SJSA1 (cell line): Measurements from ENCODE around the gene ZFPM1. TPM values are rescaled to one million over a fixed set of nuclear protein-coding genes. Genes with fewer than 3 reads are reported as not detected.

Experiments used
- DNase-seq, 2 experiments: peaks; one replicate each; pipeline ENCODE4 v3.0.0-alpha.2; 2015 to 2020; ENCODE audit warnings: low spot score in 2 of 2, low read depth in 1 of 2
- H3K27ac ChIP-seq: fragments of 250-450 bp; sonication (Bioruptor Pico); 2 replicates; pipeline ENCODE4 v1.5.1; 2020; ENCODE audit warnings: mild to moderate bottlenecking, moderate library complexity
- H3K27me3 ChIP-seq: fragments of 250-450 bp; sonication (Bioruptor Pico); replicated peaks from 2 replicates; pipeline ENCODE4 v1.5.1; 2020; ENCODE audit warnings: mild to moderate bottlenecking, moderate library complexity
- H3K36me3 ChIP-seq: fragments of 250-450 bp; sonication (Bioruptor Pico); 2 replicates; pipeline ENCODE4 v1.5.1; 2020; ENCODE audit warnings: mild to moderate bottlenecking
- H3K4me1 ChIP-seq: fragments of 250-450 bp; sonication (Bioruptor Pico); replicated peaks from 2 replicates; pipeline ENCODE4 v1.6.1; 2021; ENCODE audit warnings: mild to moderate bottlenecking
- H3K4me3 ChIP-seq: fragments of 250-450 bp; sonication (Bioruptor Pico); 2 replicates; pipeline ENCODE4 v1.5.1; 2020; ENCODE audit warnings: mild to moderate bottlenecking
- H3K9me3 ChIP-seq: fragments of 250-450 bp; sonication (Bioruptor Pico); replicated peaks from 2 replicates; pipeline ENCODE4 v1.5.1; 2020; ENCODE audit warnings: mild to moderate bottlenecking
- total RNA-seq: library from RNA; depleted of rRNA; stranded (reverse); fragments of >200 nt; shearing (Covaris generic); gene quantifications from 2 replicates; pipeline ENCODE4 v1.2.3, GENCODE V29; 2014

The ZFPM1 gene
- total RNA-seq, 1 experiment from 2014 or later, result 0.92 TPM

DNA sequence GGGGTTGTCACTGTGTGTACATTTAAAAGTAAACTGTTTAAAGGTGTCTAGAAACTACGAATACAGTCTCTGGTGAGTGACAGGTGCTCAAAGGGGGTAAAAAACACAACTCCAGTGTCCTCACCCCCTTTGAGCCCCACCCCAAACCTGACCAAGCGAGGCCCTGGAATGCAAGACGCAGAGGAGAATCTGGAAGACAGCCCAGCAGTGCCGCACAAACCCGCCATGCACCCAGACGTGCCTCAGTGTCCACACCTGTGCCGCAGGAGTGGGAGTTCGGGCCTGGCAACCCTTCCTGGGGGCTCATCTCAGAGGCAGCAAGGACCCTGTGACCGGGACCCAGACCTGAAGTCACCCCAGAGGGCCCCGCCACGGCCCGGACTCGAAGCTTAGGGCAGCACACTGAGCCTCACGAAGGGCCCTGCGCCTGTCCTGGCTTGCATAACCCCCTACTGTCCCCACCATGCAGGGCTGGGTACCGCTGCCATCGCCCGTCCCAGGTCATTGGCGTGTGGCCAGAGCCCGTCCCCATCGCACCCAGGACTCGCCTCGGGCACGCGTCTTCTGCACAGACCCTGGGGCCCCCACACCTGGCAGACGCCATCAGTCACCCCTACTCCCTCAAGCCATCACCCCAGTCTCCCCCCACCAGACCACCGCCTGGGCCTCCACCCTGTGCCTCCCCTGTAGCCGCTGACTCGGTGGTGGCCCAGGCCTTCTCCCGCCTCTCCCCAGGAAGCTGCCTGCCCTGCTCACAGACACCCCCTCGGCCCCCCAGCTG is 84.1 kb downstream of the ZFPM1 start:
- Histone ChIP-seq H3K4me3 (no peak overlapping the region), H3K4me1 (no peaks in the 10 kb centered on the region), H3K36me3 (no peaks in the 10 kb centered on the region), H3K9me3 (peaks cover 2% of the 10 kb centered on the region; the same call in 1 of the 2 replicates), H3K27ac (no peak overlapping the region), H3K27me3 (peaks cover 26% of the 10 kb centered on the region)
- no peak for DNase-seq

DNA sequence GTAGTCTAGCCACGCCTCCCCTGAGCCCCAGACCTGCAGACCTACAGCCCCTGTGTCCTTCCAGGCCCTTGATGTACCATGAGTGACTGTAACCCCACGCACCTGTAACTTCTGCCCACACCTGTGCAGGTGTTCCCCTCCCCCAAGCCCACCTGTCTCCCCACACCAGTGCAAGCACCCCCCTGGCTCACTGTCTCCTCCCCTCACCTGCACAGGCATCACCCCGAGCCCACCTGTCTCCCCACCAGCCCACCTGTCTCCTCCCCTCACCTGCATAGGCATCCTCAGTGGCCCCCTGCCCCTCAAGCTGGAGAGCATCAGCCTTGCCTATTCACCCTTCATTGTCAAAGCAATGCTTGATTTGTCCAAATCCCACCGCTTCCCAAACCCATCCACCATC is 84.8 kb downstream of the ZFPM1 start:
- Histone ChIP-seq H3K9me3 (peaks cover 9% of the 10 kb centered on the region), H3K27me3 (peaks cover 26% of the 10 kb centered on the region), H3K27ac (no peak overlapping the region), H3K4me3 (no peak overlapping the region), H3K4me1 (no peaks in the 10 kb centered on the region), H3K36me3 (no peaks in the 10 kb centered on the region)
- no peak for DNase-seq

DNA sequence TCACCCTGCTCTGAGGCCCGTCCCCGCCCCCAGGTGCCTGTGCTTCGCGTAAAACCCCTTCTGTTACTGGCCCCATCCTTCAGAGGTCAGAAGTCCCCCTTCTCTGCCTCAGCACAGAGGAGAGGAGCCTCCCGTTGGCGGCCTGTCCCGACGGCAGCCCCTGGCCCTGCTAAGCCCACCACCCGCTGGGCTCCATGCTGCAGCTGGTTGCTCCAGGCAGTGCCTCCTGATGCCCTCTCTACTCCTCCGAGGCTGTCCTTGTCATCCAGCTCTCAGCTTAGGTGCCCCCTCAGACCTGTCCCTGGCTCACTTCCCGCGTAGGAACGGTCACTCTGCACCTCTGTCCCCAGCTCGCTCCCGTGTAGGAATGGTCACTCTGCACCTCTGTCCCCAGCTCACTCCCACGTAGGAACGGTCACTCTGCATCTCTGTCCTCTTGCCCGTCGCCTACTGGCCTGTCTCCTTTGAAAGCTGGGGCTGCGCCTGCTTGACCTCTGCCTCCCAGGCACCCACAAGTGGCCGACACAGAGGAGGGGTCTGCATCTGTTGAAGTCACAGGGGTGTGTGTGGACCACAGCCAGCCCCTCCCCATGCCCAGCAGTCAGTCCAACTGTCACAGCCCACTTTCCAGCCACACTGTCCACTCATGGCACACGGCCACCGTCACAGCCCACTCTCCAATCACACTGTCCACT is 85.4 kb downstream of the ZFPM1 start:
- H3K4me3 ChIP-seq, result no peak overlapping the region
- no peaks in the 10 kb centered on the region for H3K36me3 ChIP-seq
- no peak overlapping the region for H3K27ac ChIP-seq
- H3K4me1 ChIP-seq, result no peaks in the 10 kb centered on the region
- peaks cover 26% of the 10 kb centered on the region for H3K27me3 ChIP-seq
- no peak for DNase-seq
- H3K9me3 ChIP-seq, result peaks cover 16% of the 10 kb centered on the region

DNA sequence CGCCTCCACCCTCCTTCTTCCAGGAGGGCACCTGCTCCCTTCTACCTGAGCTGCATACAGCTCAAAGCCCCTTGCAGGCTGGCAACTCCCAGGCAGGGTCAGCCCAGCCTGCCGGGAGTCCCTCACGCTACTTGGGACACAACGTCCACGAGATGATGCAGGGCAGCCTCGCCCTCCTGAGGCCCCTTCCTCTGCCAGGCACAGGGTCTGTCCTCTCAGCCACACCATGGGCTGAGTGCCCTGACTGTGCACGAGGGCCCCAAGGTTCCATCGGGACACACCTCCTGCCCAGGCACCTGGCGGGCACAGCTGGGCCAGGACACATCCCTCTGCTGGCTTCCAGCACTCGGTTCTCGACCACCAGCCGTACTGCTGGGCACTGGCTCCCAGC is 86.2 kb downstream of the ZFPM1 start:
- Histone ChIP-seq H3K27me3 (peaks cover 26% of the 10 kb centered on the region), H3K4me1 (no peaks in the 10 kb centered on the region), H3K4me3 (no peak overlapping the region), H3K9me3 (peaks cover 20% of the 10 kb centered on the region), H3K27ac (no peak overlapping the region), H3K36me3 (no peaks in the 10 kb centered on the region)
- DNase-seq, result no peak

DNA sequence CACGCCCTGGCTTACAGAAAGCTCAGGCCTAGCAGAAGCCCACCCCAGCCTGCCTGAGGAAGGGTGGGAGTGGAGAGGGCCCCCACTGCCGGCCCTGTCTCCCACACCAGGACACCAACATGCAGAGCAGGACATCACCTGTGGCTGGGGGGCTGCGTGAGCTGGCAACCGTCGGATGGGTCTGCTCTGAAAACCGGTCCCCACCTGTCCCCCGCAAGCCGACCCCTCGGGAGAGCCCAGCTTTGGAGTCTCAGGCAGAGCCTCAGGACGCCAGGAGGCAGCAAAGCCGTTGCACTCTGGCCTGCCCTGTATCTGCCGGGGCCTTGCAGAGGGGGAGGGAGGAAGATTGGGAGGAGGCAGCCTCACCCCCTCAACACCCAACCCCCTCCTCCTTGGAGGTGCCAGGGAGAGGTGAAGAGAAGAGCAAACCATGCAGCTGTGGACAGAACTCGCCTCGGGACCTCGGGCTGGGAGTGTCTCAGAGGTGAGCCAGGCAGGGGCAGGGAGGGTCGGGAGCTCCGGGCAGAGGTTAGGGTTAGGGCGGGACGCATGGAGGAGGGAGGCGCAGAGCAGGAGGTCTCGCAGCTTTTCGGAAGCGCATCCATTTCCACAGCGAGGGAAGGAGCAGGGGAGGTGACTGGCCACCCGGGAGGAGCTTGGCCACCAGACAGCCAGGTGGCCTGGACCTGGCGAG is 86.7 kb downstream of the ZFPM1 start:
- H3K27me3 ChIP-seq, result peaks cover 26% of the 10 kb centered on the region
- H3K27ac ChIP-seq, result no peak overlapping the region

DNA sequence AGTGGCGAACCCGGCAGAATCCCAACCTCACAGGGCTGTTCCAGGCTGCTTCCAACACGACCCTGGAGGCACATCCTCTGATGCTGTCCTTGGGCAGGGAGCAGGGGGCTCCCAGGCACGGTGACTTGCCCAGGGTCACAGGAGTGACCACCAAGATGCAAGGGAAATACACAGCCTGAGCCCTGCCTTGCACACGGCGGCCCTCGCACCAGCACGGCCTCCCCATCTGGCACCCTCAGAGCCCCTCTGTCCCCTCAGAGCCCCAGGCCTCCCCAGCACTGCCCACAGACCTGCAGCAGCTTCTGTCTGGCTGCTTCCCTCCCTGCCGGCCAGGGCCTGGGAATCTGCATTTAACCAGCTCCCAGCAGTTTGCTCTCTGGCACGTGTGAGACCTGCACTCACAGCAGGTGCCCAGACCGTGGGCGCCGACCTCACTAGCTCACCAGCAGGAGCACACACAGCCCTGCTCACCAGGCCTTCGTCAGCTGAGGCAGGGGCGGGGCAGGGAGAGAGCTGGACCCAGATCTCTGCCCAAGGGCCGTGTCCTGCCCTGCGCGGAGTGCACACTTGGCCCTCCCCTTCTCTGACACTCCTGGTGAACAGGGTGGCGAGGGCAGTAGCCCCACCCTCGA is 87.4 kb downstream of the ZFPM1 start:
- Histone ChIP-seq H3K4me3 (no peak overlapping the region), H3K36me3 (no peaks in the 10 kb centered on the region), H3K27ac (no peak overlapping the region), H3K9me3 (peaks cover 20% of the 10 kb centered on the region), H3K27me3 (peaks cover 26% of the 10 kb centered on the region), H3K4me1 (no peaks in the 10 kb centered on the region)
- no peak for DNase-seq

More for the DNA sequence above, 86.7 kb downstream of the ZFPM1 start:
- no peak for DNase-seq
- Histone ChIP-seq H3K4me3 (no peak overlapping the region), H3K9me3 (peaks cover 20% of the 10 kb centered on the region), H3K36me3 (no peaks in the 10 kb centered on the region), H3K4me1 (no peaks in the 10 kb centered on the region)

DNA sequence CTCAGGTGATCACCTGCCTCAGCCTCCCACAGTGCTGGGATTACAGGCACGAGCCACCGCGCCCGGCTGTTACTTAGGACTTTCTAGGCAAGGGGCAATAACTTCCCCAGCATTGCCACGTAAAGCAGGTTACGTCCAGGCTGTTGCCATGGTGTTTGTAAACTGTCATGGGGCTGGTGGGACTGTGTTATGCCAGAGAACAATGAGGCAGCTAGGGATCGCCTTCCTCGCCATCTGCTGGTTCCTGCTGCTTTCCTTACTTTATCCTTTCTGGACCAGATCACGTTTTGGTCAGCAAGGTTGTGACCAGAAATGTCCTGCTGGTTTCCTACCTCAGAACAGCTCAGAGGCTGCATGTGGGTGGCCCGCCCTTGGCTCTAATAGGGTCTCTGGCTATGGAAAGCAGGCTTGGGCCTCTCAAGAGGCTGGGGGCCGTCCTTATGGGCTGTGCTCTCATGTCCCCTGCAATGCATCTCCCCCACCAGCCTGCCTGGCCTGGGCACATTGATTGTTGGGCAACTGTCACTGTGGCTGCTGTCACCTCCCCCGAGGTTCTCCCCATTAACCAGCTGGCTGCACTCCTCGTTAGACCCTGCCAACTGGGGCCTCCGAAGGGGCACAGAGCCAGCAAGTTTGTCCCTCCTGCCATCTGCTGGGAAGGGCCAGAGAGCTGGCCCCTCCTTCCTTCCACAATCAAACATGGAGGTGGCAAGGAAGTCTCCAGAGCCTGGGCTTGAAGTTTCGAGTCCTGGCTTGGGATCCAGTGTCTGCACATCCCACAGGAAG is 88.9 kb downstream of the ZFPM1 start:
- H3K9me3 ChIP-seq, result peaks cover 20% of the 10 kb centered on the region
- H3K27ac ChIP-seq, result no peak overlapping the region
- H3K4me3 ChIP-seq, result no peak overlapping the region
- H3K27me3 ChIP-seq, result peaks cover 32% of the 10 kb centered on the region
- no peaks in the 10 kb centered on the region for H3K4me1 ChIP-seq
- H3K36me3 ChIP-seq, result no peaks in the 10 kb centered on the region
- no peak for DNase-seq

DNA sequence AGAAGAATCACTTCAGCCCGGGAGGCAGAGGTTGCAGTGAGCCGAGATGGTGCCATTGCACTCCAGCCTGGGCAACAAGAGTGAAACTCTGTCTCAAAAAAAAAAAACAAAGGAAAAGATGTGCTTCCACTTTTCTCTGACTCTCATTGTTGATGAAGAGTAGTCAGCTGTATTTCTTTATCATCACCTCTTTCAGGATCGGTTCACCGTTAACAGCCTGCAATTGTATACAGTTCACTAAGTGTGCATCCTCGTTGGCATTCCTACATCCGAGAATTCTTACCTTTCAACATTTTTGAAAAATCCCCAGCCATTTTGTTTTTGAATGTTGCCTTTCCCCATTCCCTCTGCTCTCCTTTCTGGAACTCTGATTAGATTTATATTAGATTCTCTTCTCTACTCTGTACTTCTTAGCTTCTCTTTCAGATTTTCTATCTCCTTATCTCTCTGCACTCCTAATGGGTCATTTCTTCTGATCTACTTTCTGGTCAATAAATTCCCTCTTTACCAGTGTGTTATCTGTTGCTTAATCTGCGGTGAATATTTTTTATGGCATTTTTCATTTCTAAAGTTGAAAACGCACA is 90.2 kb downstream of the ZFPM1 start:
- H3K36me3 ChIP-seq, result no peaks in the 10 kb centered on the region
- no peak overlapping the region for H3K27ac ChIP-seq
- DNase-seq, result no peak
- peaks cover 29% of the 10 kb centered on the region for H3K27me3 ChIP-seq
- no peak overlapping the region for H3K4me3 ChIP-seq
- H3K9me3 ChIP-seq, result peaks cover 20% of the 10 kb centered on the region
- H3K4me1 ChIP-seq, result no peaks in the 10 kb centered on the region

DNA sequence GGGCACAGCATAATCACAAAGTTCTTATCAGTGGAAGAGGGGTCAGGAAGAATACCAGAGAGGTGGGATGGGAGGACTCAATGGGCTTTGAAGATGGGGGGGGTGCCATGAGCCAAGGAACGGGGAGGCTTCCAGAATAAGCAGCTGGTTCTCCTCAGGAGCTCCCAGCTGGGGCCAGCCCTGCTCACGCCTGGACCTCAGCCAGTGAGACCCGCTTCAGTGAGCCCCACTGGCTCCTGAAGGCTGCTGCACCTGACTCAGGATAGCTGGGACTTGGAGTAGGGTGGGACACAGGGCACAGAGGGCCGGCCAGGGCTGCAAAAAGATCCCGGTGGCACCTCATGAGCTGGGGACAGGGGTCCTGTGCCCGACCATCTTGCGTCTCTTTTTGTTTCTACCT is 92.7 kb downstream of the ZFPM1 start:
- Histone ChIP-seq H3K9me3 (peaks cover 20% of the 10 kb centered on the region), H3K4me3 (no peak overlapping the region), H3K36me3 (no peaks in the 10 kb centered on the region), H3K4me1 (no peaks in the 10 kb centered on the region), H3K27me3 (peaks cover 17% of the 10 kb centered on the region), H3K27ac (no peak overlapping the region)
- no peak for DNase-seq

DNA sequence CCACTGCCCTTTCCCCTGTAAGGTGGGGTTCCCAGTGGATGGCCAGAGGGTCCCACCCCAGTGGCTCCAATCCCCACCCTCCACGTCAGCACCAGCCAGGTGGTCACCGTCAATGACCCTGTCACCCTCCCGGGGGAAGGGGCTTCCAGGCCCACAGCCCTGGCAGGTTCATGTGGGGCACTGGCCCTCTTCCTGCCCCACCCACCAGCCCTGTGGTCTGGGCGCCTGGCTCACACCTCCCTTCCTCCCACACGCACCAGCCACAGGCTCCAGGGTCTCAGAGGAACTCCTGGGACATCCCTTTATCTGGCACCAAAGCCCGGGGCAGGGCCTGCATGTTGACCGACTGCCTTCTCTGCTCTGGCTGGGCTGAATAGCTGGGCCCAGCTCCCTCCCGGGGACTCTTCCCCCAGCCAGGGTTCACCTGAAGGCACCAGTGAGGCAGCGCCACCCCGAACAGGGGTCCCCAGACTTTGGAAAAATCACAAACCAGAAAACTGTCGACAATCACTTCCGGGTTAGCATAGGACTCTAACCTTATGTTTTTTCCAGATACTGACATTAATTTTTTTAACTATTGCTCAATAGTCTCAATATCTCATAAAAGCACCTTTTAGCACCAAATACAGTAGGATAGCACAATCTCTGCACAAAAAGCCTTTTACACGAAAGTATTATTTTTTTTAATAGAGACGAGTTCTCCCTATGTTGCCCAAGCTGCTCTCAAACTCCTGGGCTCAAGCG is 95.2 kb downstream of the ZFPM1 start:
- H3K4me1 ChIP-seq, result no peaks in the 10 kb centered on the region
- peaks cover 14% of the 10 kb centered on the region for H3K27me3 ChIP-seq
- no peaks in the 10 kb centered on the region for H3K36me3 ChIP-seq
- H3K9me3 ChIP-seq, result peaks cover 6% of the 10 kb centered on the region
- H3K27ac ChIP-seq, result no peak overlapping the region
- DNase-seq, result no peak
- H3K4me3 ChIP-seq, result no peak overlapping the region

DNA sequence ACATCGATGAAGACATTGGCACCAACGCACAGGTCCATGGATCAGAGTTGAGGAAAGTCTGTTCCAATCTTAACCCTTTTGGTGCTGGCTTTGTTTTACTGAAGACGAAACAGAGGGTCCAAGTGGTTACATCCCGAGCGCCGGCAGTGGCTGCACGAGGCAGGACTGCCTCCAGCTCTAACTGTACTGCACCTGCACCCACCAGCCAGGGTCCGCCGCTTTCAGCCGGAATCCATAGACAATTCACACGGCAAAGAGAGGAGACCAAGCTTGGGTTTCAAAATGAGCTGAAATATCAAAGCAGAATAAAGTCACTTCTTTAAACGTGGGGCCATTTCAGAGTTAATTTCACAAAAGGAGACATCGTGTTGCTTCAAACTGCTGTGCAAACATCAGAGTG is 95.9 kb downstream of the ZFPM1 start:
- H3K27me3 ChIP-seq, result peaks cover 14% of the 10 kb centered on the region
- H3K36me3 ChIP-seq, result no peaks in the 10 kb centered on the region
- H3K27ac ChIP-seq, result no peak overlapping the region
- H3K9me3 ChIP-seq, result no peaks in the 10 kb centered on the region
- DNase-seq, result no peak
- H3K4me3 ChIP-seq, result no peak overlapping the region
- no peaks in the 10 kb centered on the region for H3K4me1 ChIP-seq

DNA sequence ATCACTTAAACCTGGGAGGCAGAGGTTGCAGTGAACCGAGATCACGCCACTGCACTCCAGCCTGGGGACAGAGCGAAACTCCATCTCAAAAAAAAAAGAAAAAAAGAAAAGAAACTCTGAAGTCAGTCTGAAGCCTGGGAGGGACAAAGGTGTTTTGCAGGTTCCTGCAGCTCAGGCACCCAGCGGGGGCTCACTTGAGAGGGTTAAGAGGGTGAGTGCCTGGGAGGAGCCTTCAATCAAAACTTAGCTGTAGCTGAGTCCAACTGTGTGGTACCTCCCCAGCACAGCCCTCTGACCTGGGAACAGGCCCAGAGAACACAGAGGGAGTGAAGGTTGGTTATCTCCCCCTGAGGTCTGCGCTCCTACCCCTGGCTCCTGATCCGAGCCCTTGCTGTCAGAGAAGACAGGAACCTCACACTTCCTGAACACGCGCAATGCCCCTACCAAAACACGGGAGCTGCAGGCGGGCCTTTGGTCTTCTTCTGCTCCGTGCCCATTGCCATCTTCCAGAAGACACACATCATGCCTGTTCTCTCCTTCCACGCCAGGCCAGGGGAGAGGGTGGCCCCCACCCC is 96.7 kb downstream of the ZFPM1 start:
- Histone ChIP-seq H3K9me3 (no peaks in the 10 kb centered on the region), H3K4me3 (no peak overlapping the region), H3K27me3 (peaks cover 14% of the 10 kb centered on the region), H3K36me3 (no peaks in the 10 kb centered on the region), H3K27ac (no peak overlapping the region), H3K4me1 (no peaks in the 10 kb centered on the region)
- DNase-seq, result no peak
